ENCODE data around the gene DLX3.

- TF ChIP-seq, protein P1, sequence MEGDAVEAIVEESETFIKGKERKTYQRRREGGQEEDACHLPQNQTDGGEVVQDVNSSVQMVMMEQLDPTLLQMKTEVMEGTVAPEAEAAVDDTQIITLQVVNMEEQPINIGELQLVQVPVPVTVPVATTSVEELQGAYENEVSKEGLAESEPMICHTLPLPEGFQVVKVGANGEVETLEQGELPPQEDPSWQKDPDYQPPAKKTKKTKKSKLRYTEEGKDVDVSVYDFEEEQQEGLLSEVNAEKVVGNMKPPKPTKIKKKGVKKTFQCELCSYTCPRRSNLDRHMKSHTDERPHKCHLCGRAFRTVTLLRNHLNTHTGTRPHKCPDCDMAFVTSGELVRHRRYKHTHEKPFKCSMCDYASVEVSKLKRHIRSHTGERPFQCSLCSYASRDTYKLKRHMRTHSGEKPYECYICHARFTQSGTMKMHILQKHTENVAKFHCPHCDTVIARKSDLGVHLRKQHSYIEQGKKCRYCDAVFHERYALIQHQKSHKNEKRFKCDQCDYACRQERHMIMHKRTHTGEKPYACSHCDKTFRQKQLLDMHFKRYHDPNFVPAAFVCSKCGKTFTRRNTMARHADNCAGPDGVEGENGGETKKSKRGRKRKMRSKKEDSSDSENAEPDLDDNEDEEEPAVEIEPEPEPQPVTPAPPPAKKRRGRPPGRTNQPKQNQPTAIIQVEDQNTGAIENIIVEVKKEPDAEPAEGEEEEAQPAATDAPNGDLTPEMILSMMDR (IDR thresholded peaks at IDR 0.05), result no peak
- TF ChIP-seq POLR2AphosphoS5 (IDR thresholded peaks at IDR 0.05; ENCODE audit: insufficient read depth in 1 of 2, low read depth in 1 of 2) (no peak), POLR2A (IDR thresholded peaks at IDR 0.05) (no peak)
Observed at GRCh38 chr17:49971199-49971847, 23.7 kb downstream of the DLX3 start.
